ENCODE data around the gene CEBPA. TPM values are rescaled to one million over a fixed set of nuclear protein-coding genes. Genes with fewer than 3 reads are reported as not detected.

Gene CEBPA
- total RNA-seq, 2 donors from 2014 or later, result 67.1 to 76.4 TPM

DNA sequence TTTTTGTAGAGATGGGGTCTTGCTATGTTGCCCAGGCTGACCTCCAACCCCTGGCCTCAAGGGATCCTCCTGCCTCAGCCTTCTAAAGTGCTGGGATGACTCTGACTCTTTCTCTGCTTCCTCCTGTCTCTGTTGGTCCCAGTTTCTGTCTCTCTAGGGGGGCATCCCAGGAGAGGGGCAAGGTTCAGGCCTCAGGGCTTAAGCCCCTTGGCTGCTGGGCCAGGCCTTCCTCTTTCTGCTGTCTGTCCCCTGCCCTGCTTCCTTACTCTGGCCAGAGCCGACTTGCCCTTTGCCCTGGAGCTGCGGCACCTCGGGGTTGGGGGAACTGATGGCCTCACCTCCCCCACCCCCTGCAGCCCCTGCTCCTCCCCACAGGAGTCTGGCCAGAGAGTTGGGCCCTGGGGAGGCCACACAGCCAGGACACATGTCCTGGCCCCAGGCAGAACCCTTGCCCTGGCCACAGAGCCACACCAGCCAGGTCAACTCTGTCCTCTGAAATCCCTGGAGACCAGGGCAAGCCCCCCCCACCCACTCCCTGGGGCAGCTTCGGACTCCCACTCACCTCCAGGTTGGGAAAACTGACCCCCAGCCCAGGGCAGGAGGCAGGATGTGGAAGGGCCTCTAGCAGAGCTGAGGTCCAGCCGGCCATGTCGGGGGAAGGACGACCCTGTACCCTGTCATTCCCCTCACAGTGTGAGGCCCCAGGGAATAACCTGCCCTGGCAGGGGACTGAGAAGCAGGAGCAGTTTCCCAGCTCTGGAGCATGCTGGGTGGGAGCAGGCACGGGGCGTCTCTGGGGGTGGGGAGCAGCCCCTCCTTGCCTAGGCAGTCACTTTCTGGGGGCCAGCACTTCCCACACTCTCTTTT lies 23.7 kb downstream of the CEBPA start:
- peaks cover 10% of the 10 kb centered on the region for H3K4me1 ChIP-seq
- no peak overlapping the region for H3K27ac ChIP-seq
- no peak overlapping the region for H3K9ac ChIP-seq (ENCODE audit: low read depth in 2 of 2, low read length in 2 of 2)
- DNase-seq, result no peak
- no peak overlapping the region for H3K4me3 ChIP-seq
- H3K9me3 ChIP-seq, result no peaks in the 10 kb centered on the region
- intact Hi-C loops (cut with DNase I), result no loop called here
- H3K27me3 ChIP-seq, result no peaks in the 10 kb centered on the region
- TF ChIP-seq, protein P1, sequence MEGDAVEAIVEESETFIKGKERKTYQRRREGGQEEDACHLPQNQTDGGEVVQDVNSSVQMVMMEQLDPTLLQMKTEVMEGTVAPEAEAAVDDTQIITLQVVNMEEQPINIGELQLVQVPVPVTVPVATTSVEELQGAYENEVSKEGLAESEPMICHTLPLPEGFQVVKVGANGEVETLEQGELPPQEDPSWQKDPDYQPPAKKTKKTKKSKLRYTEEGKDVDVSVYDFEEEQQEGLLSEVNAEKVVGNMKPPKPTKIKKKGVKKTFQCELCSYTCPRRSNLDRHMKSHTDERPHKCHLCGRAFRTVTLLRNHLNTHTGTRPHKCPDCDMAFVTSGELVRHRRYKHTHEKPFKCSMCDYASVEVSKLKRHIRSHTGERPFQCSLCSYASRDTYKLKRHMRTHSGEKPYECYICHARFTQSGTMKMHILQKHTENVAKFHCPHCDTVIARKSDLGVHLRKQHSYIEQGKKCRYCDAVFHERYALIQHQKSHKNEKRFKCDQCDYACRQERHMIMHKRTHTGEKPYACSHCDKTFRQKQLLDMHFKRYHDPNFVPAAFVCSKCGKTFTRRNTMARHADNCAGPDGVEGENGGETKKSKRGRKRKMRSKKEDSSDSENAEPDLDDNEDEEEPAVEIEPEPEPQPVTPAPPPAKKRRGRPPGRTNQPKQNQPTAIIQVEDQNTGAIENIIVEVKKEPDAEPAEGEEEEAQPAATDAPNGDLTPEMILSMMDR (IDR thresholded peaks at IDR 0.05), result no peak
- H3K36me3 ChIP-seq, result no peaks in the 10 kb centered on the region

DNA sequence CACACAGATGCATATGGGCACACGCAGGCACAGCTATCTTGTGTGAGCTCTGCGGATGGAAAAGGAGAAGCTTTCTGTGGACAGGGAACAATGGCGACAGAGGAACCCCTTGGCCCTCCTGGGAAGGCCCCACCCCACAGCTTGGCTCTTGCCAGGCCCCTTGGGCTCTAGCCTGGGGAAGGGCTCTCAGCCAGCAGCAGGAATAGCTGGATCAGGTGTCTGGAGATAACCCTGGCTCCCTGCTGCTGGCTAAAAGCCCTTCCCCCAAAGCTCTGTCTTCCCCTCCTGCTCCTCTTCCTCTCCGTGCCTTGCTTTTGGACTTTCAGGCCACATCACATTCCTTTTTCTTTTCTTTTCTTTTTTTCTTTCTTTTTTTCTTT lies 24.3 kb downstream of the CEBPA start:
- no peaks in the 10 kb centered on the region for H3K36me3 ChIP-seq
- no peaks in the 10 kb centered on the region for H3K27me3 ChIP-seq
- intact Hi-C loops (cut with DNase I), result no loop called here
- no peaks in the 10 kb centered on the region for H3K9me3 ChIP-seq
- peaks cover 15% of the 10 kb centered on the region for H3K4me1 ChIP-seq
- H3K4me3 ChIP-seq, result no peak overlapping the region
- TF ChIP-seq, protein P1 (IDR thresholded peaks at IDR 0.05), result no peak
- H3K9ac ChIP-seq (ENCODE audit: low read depth in 2 of 2, low read length in 2 of 2), result no peak overlapping the region
- DNase-seq, result no peak
- H3K27ac ChIP-seq, result no peak overlapping the region

DNA sequence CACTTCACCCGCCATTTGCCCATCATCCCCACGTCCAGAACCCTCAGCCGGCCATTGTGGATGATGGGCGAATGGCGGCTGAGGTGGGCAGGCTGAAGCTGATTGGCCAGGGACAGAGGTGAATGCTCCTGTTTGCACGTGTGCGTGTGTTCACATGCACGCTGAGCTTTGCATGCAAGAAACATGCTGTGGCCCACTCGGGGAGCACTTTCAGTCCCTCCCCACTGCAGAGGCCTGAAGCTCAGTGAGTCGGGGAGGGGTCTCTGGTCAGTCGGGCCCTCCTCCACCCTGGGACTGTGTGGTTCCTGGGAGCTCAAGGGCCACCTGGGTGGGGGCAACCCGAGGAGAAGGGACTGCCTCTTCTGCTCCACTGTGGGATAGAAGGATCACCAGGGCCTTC lies 24.9 kb downstream of the CEBPA start:
- no peak overlapping the region for H3K9ac ChIP-seq (ENCODE audit: low read depth in 2 of 2, low read length in 2 of 2)
- DNase-seq, result no peak
- H3K4me1 ChIP-seq, result peaks cover 15% of the 10 kb centered on the region

DNA sequence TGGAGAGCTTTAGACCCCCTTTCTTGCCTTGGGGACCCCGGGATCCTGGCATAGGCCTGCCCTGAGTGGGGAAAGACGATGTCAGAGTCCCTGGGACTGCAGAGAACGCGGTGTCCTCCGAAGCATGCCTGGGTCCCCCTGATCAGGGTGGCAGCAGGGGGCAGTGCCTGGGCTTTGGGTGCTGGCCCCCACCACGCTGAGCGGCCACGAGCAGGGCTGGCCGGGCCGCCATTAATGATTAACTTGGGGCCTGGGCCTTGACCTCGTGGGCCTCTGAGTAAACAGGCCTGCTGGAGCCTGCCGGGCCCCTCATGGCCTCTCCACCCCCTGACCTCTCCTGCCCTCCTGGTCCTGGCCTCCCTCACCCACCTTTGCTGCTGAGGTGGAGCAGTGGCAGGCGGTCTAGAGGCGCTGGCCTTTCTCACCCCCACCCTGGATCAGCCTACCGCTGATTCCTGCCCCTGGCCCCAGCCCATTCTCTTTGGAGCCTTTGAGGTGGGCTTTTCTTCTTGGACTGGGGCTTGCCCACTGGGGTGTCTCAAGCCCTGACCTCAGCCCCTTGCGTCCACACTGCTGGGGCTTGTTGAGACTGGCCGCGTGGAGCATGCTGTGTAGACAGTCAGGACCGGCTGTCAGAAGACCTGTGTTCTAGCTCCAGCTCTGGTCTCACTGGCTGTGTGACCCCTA lies 26.3 kb downstream of the CEBPA start:
- TF ChIP-seq, protein P1 (IDR thresholded peaks at IDR 0.05), result no peak
- H3K9me3 ChIP-seq, result no peaks in the 10 kb centered on the region
- peak overlapping the region in 1 of 2 donors; percentile 78 for H3K9ac ChIP-seq (ENCODE audit: low read depth in 2 of 2, low read length in 2 of 2)
- no peak overlapping the region for H3K27ac ChIP-seq
- H3K4me3 ChIP-seq, result no peak overlapping the region
- intact Hi-C loops (cut with DNase I), result no loop called here
- H3K27me3 ChIP-seq, result no peaks in the 10 kb centered on the region
- H3K4me1 ChIP-seq, result peaks cover 15% of the 10 kb centered on the region
- DNase-seq, result no peak
- no peaks in the 10 kb centered on the region for H3K36me3 ChIP-seq

More for the DNA sequence above, 24.9 kb downstream of the CEBPA start:
- TF ChIP-seq, protein P1 (IDR thresholded peaks at IDR 0.05), result no peak
- H3K27me3 ChIP-seq, result no peaks in the 10 kb centered on the region
- intact Hi-C loops (cut with DNase I), result no loop called here
- no peak overlapping the region for H3K27ac ChIP-seq
- no peaks in the 10 kb centered on the region for H3K9me3 ChIP-seq
- no peak overlapping the region for H3K4me3 ChIP-seq
- no peaks in the 10 kb centered on the region for H3K36me3 ChIP-seq

DNA sequence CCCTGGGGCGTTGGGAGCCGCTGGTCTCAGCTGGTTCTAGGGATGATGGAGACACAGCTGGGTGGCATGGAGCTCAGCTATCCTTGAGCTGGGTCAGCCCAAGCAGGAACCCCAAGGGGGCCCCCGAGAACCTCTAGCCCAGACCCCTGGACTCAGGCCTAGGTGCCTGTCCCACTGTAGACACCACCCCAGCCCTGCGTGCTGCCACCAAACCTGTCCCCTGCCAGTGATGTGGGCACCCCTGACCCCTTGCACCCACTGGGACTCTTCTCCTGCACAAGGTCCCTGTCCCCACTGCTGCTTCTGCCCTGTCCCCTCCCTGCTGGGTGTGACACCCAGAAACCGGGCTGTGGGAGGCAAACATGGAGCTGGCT lies 26.8 kb downstream of the CEBPA start:
- TF ChIP-seq, protein P1 (IDR thresholded peaks at IDR 0.05), result no peak
- Histone ChIP-seq H3K9me3 (no peaks in the 10 kb centered on the region), H3K36me3 (no peaks in the 10 kb centered on the region), H3K27me3 (no peaks in the 10 kb centered on the region), H3K27ac (no peak overlapping the region), H3K4me1 (peaks cover 15% of the 10 kb centered on the region), H3K4me3 (no peak overlapping the region), H3K9ac (ENCODE audit: low read depth in 2 of 2, low read length in 2 of 2) (peak overlapping the region in 1 of 2 donors; percentile 78)
- no peak for DNase-seq
- intact Hi-C loops (cut with DNase I), result no loop called here
